HepG2 (cell line): ENCODE measurements around the gene SEMA6B. TPM values are rescaled to one million over a fixed set of nuclear protein-coding genes. Genes with fewer than 3 reads are reported as not detected.

Source experiments
- AHR ChIP-seq: IDR thresholded peaks from 2 replicates; pipeline ENCODE4 v1.6.1; 2018; ENCODE audit warnings: missing genetic modification reagents, missing compliant biosample characterization
- CAMTA2 ChIP-seq: sonication (generic); formaldehyde crosslinking; IDR thresholded peaks from 2 replicates; pipeline ENCODE4 v1.4.0; 2020; ENCODE audit warnings: mild to moderate bottlenecking, missing genetic modification reagents, borderline replicate concordance
- CBX1 ChIP-seq: IDR thresholded peaks from one replicate; pipeline ENCODE4 v1.6.1; 2016; ENCODE audit warnings: antibody characterized with exemption, low read depth
- CHD4 ChIP-seq: fragments of 200-600 bp; sonication (generic); IDR thresholded peaks from 2 replicates; pipeline ENCODE4 v1.7.0; 2017; ENCODE audit warnings: mild to moderate bottlenecking, low read length, borderline replicate concordance
- DNMT1 ChIP-seq: sonication (generic); formaldehyde crosslinking; IDR thresholded peaks from 2 replicates; pipeline ENCODE4 v1.5.1; 2020; ENCODE audit warnings: mild to moderate bottlenecking, missing genetic modification reagents
- HNF4G ChIP-seq, 2 experiments: sonication (generic) in 1 of 2; formaldehyde crosslinking in 1 of 2; IDR thresholded peaks; 2 replicates each; pipeline versions ENCODE4 v1.4.0 to v1.6.1; 2011 to 2020; ENCODE audit warnings: borderline replicate concordance in 2 of 2, low read depth in 2 of 2, mild to moderate bottlenecking in 2 of 2, low read length in 1 of 2, missing genetic modification reagents in 1 of 2, moderate library complexity in 1 of 2
- JARID2 ChIP-seq: sonication (generic); formaldehyde crosslinking; IDR thresholded peaks from 2 replicates; pipeline ENCODE4 v1.8.1; 2023; ENCODE audit warnings: missing genetic modification reagents, inconsistent platforms; ENCODE audit not compliant: insufficient replicate concordance
- KLF16 ChIP-seq, 2 experiments: sonication (generic) in 1 of 2; formaldehyde crosslinking in 1 of 2; IDR thresholded peaks; 2 replicates each; pipeline versions ENCODE4 v1.6.1 to v1.8.0; 2016 to 2023; ENCODE audit warnings: missing genetic modification reagents in 2 of 2, missing compliant biosample characterization in 1 of 2
- MED8 ChIP-seq: sonication (generic); formaldehyde crosslinking; IDR thresholded peaks from 2 replicates; pipeline ENCODE4 v1.8.1; 2023; ENCODE audit warnings: mild to moderate bottlenecking, missing genetic modification reagents; ENCODE audit not compliant: insufficient replicate concordance
- NONO ChIP-seq, 2 experiments: fragments of 450-650 bp in 1 of 2; sonication (generic) in 1 of 2; formaldehyde crosslinking in 1 of 2; IDR thresholded peaks in 1 of 2; conservative IDR thresholded peaks in 1 of 2; 2 replicates each; pipeline versions ENCODE4 v1.6.1 to v1.8.0; 2017 to 2022; ENCODE audit warnings: mild to moderate bottlenecking in 1 of 2, missing genetic modification reagents in 1 of 2, moderate library complexity in 1 of 2
- NR2C2 ChIP-seq: sonication (generic); formaldehyde crosslinking; IDR thresholded peaks from 2 replicates; pipeline ENCODE4 v1.4.0; 2020; ENCODE audit warnings: missing genetic modification reagents, mild to moderate bottlenecking, moderate library complexity, borderline replicate concordance
- ZBTB33 ChIP-seq: sonication (generic); formaldehyde crosslinking; IDR thresholded peaks from 2 replicates; pipeline ENCODE4 v1.4.0; 2020; ENCODE audit warnings: missing genetic modification reagents
- ZC3H13 ChIP-seq: sonication (generic); formaldehyde crosslinking; IDR thresholded peaks from 2 replicates; pipeline ENCODE4 v1.8.1; 2023; ENCODE audit warnings: mild to moderate bottlenecking, missing genetic modification reagents, moderate library complexity
- ZFAT ChIP-seq: sonication (generic); formaldehyde crosslinking; conservative IDR thresholded peaks from 2 replicates; pipeline ENCODE4 v1.8.1; 2023; ENCODE audit warnings: missing genetic modification reagents, inconsistent platforms
- ZNF253 ChIP-seq: sonication (generic); formaldehyde crosslinking; IDR thresholded peaks from 2 replicates; pipeline ENCODE4 v1.8.0; 2022; ENCODE audit warnings: mild to moderate bottlenecking, missing genetic modification reagents, borderline replicate concordance
- ZNF276 ChIP-seq: sonication (generic); formaldehyde crosslinking; IDR thresholded peaks from 2 replicates; pipeline ENCODE4 v1.4.0; 2020; ENCODE audit warnings: mild to moderate bottlenecking, low read depth, missing genetic modification reagents
- ZNF280D ChIP-seq: sonication (generic); formaldehyde crosslinking; IDR thresholded peaks from 2 replicates; pipeline ENCODE4 v1.5.1; 2020; ENCODE audit warnings: mild to moderate bottlenecking, missing genetic modification reagents
- ZNF562 ChIP-seq: sonication (generic); formaldehyde crosslinking; IDR thresholded peaks from 2 replicates; pipeline ENCODE4 v1.8.0; 2022; ENCODE audit warnings: missing genetic modification reagents, borderline replicate concordance
- ZNF703 ChIP-seq: sonication (generic); formaldehyde crosslinking; IDR thresholded peaks from 2 replicates; pipeline ENCODE4 v1.5.1; 2020; ENCODE audit warnings: missing genetic modification reagents, mild to moderate bottlenecking, moderate library complexity, borderline replicate concordance
- polyA plus RNA-seq, 8 experiments: library from polyadenylated mRNA; depleted of rRNA in 3 of 8; stranded (reverse) in 7 of 8; unstranded in 1 of 8; fragments of >200 nt; fragmentation: Illumina TruSeq in 4 of 8; extraction: Trizol in 4 of 8; gene quantifications; 2 replicates each; pipeline versions ENCODE4 v1.2.1 to v1.2.3, GENCODE V29; 2011 to 2016; ENCODE audit warnings: low read depth in 4 of 8, missing spikeins in 1 of 8, mixed read lengths in 1 of 8; ENCODE audit not compliant: insufficient read depth in 1 of 8
- total RNA-seq, 5 experiments: library from RNA; depleted of rRNA; stranded (reverse); fragments of >200 nt; fragmentation: Illumina TruSeq; extraction: Trizol; gene quantifications; 2 replicates each; pipeline ENCODE4 v1.2.3, GENCODE V29; 2016; ENCODE audit warnings: low read depth in 1 of 5

The SEMA6B gene
- total and polyA plus RNA-seq, 2 of the 13 experiments (the other 11 are each of a cell fraction or from before 2014, with no cell fraction given): 45.5 to 67.1 TPM

GRCh38 chr19:4539693-4540581, 19.5 kb downstream of the SEMA6B start, which contains the start of gene LRG1 (continued):
- peak; percentile 86 for TF ChIP-seq NR2C2
- no peak for TF ChIP-seq ZFAT (CRISPR knock-in tag)
- peak; percentile 21; the same call in 1 of the 2 replicates for TF ChIP-seq HNF4G (IDR thresholded peaks at IDR 0.05; ENCODE audit: borderline replicate concordance, low read depth, low read length)
- no peak for TF ChIP-seq HNF4G (CRISPR knock-in tag; IDR thresholded peaks at IDR 0.05; ENCODE audit: borderline replicate concordance, low read depth)
- TF ChIP-seq ZNF562 (CRISPR knock-in tag): no peak
- no peak for TF ChIP-seq CAMTA2 (CRISPR knock-in tag)
- TF ChIP-seq ZNF703 (CRISPR knock-in tag): no peak
- TF ChIP-seq ZBTB33: no peak
- no peak for TF ChIP-seq ZNF276
- TF ChIP-seq ZNF280D (CRISPR knock-in tag): 0 out of 2 replicates have a peak, but pooled peaks have one; percentile 29
- TF ChIP-seq CBX1: peak; percentile 63
- no peak for TF ChIP-seq NONO (IDR thresholded peaks at IDR 0.05)
- peak; percentile 53; the same call in 1 of the 2 replicates for TF ChIP-seq NONO (CRISPR knock-in tag; conservative IDR thresholded peaks at IDR 0.05)
- no peak for TF ChIP-seq AHR (CRISPR knock-in tag)
- TF ChIP-seq KLF16 (CRISPR knock-in tag; IDR thresholded peaks at IDR 0.05): peak in 1 of 2 experiments; percentile 68; a peak in 1 of 4 replicates
- 0 out of 2 replicates have a peak, but pooled peaks have one; percentile 74 for TF ChIP-seq ZC3H13 (CRISPR knock-in tag)
- no peak for TF ChIP-seq JARID2
- peak; percentile 84; the same call in 1 of the 2 replicates for TF ChIP-seq CHD4
- TF ChIP-seq MED8 (CRISPR knock-in tag): no peak
- TF ChIP-seq ZNF253: no peak
- TF ChIP-seq DNMT1 (CRISPR knock-in tag): no peak
